AG10803 (cell line): ENCODE results near the gene ADCY5.

Experiments
- DNase-seq: peaks from one replicate; pipeline ENCODE4 v3.0.0; 2010; ENCODE audit warnings: low read depth
- H3K4me3 ChIP-seq: 2 replicates; pipeline ENCODE4 v1.5.1; 2011; ENCODE audit warnings: mild to moderate bottlenecking, low read length, control low read depth
- CTCF ChIP-seq: conservative IDR thresholded peaks from 2 replicates; pipeline ENCODE4 v1.5.1; 2011; ENCODE audit warnings: mild to moderate bottlenecking, low read length, control low read depth, inconsistent platforms

ADCY5 gene

GRCh38 chr3:123333401-123333800 lies 115.5 kb downstream of the ADCY5 start:
- no peak for DNase-seq
- TF ChIP-seq CTCF, result no peak
- H3K4me3 ChIP-seq, result no peak overlapping the region

- DNase-seq, result no peak
- TF ChIP-seq CTCF, result no peak
- no peak overlapping the region for H3K4me3 ChIP-seq
These were observed 116.7 kb downstream of the ADCY5 start for GRCh38 chr3:123332124-123332641.

GRCh38 chr3:123331651-123332050 lies 117.2 kb downstream of the ADCY5 start:
- no peak overlapping the region for H3K4me3 ChIP-seq
- DNase-seq, result no peak
- TF ChIP-seq CTCF, result no peak

- no peak overlapping the region for H3K4me3 ChIP-seq
- TF ChIP-seq CTCF, result no peak
- no peak for DNase-seq
These were observed 117.9 kb downstream of the ADCY5 start for GRCh38 chr3:123331006-123331405.

- DNase-seq, result no peak
- no peak for TF ChIP-seq CTCF
- no peak overlapping the region for H3K4me3 ChIP-seq
These were observed 118.4 kb downstream of the ADCY5 start for GRCh38 chr3:123330441-123330991.

GRCh38 chr3:123329636-123330340 lies 119.1 kb downstream of the ADCY5 start:
- DNase-seq, result no peak
- no peak for TF ChIP-seq CTCF
- H3K4me3 ChIP-seq, result no peak overlapping the region
